ENCODE results near the gene FOSL1. TPM values are rescaled to one million over a fixed set of nuclear protein-coding genes. Genes with fewer than 3 reads are reported as not detected.
"Not testable (repeated sequence)": the region's sequence is repeated elsewhere in the genome, so short reads cannot be mapped to it uniquely, and the experiment has no call there.

Gene FOSL1
- total RNA-seq, 1 donor from 2014 or later = 0.27 TPM

DNA sequence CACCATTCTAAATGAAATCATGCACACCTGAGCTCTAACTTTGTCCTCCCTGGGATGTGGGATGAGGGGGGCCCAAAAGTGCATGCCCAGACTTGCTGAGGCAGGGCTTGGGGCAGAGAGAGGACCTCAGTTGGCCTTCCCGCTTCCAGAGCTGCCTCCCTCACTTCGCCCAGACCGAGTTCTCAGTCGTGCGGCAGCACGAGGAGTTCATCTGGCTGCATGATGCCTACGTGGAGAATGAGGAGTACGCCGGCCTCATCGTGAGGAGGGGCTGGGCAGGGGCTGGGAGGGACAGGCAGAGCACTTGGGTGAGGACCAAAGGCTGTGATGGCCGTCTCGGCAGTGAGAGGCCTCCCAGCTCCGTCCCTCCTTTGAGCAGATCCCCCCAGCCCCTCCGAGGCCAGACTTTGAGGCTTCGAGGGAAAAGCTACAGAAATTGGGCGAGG, 50.4 kb downstream of the FOSL1 start:
- DNase-seq (ENCODE audit: missing footprints) (peak; percentile 68), ATAC-seq (no peak)
- intact Hi-C loops (cut with DNase I) = loop anchor here (10.0 kb wide), 1 partner anchor 115 kb away; the partner anchor contains the start of gene SART1

DNA sequence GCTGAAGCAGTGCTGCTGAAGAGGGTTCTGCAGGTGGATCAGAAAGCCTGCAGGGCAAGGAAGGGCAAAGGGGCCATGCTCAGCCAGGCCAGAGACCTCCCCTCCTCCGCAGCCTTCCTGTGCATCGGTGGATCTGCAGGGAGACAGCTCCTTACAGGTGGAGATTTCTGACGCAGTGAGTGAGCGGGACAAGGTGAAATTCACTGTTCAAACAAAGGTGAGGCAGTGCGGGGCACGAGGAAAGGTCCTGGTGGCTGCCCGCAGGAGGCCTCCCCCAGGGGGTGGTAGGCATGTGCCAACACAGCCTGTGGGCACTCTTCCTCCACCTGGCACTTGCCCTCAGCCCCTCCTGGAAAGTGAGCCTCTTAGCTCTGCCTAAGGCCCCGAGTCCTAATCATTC, 50.8 kb downstream of the FOSL1 start:
- intact Hi-C loops (cut with DNase I) = no loop called here

DNA sequence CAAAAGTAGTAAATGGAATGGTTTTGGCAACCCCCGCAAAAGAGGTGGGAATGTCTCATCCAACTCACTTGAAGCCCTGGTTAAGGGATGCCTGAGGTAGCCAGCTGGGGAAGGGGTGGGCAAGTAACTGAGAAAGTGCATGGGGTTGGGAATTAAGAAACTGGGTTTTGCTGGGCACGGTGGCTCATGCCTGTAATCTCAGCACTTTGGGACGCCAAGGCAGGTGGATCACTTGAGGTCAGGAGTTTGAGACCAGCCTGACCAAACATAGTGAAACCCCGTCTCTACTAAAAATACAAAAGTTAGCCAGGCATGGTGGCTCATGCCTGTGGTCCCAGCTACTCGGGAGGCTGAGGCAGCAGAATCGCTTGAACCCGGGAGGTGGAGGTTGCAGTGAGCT, 51.5 kb downstream of the FOSL1 start:
- ATAC-seq; intact Hi-C loops (cut with DNase I); DNase-seq (ENCODE audit: missing footprints): not testable (repeated sequence)

More for the DNA sequence above, 50.8 kb downstream of the FOSL1 start:
- no peak for ATAC-seq
- DNase-seq (ENCODE audit: missing footprints) = peak; percentile 58

DNA sequence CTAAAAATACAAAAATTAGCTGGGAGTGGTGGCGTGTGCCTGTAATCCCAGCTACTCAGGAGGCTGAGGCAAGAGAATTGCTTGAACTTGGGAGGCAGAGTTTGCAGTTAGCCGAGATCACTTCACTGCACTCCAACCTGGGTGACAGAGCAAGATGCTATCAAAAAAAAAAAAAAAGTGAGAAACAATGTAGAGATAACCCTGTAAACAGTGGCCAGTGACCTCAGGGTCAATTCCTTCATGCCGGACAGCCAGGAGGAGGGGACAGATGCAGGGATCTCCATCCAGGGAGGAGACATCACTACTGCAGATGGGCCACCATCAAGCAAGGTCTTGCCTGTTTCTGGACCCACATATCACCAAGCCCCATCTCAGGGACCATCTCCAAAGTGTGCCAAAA, 52.4 kb downstream of the FOSL1 start:
- intact Hi-C loops (cut with DNase I) = no loop called here
- no peak for ATAC-seq
- DNase-seq (ENCODE audit: missing footprints) = no peak

DNA sequence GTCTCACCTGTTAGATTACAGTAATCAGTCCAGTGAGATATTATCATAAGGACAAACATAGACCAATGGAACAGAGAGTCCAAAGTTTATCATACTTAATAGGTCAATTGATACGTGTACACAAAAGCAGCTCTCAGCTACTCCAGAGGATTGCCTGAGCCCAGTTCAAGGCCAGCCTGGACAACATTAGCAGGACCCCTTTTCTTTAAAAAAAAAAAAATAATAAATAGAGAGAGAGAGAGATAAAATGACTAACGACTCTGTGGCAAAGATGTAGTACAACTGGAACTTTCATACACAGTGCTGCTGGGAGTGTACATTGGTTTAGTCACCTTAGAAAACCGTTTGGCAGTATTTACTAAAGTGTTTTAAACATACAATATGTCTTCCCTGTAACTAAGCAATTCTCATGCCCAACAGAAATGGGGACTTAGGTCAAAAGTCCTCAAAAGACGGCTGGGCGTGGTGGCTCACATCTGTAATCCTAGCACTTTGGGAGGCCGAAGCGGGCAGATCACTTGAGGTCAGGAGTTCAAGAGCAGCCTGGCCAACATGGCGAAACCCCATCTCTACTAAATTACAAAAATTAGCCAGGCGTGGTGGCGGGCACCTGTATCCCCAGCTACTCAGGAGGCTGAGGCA, 55.8 kb downstream of the FOSL1 start:
- intact Hi-C loops (cut with DNase I) = no loop called here
- DNase-seq (ENCODE audit: missing footprints) (no peak), ATAC-seq (no peak)

DNA sequence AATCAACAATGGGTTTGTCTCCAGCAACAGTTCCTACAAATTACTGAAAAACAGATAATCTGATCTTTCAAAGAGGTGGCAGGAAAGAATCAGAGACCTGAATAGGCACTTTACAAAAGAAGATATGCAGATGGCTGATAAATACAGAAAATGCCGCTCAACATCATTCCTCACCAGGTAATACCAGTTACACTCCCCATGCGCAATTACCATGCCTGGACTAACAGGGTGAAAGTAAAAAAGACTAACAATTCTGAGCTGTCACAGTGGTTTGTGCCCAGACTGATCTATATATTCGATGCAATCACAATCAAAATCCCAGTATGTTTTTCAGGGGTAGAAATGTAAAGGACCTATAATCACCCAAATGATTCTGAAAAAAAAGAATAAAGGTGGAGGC, 56.4 kb downstream of the FOSL1 start:
- ATAC-seq (no peak), DNase-seq (ENCODE audit: missing footprints) (no peak)
- intact Hi-C loops (cut with DNase I) = no loop called here

DNA sequence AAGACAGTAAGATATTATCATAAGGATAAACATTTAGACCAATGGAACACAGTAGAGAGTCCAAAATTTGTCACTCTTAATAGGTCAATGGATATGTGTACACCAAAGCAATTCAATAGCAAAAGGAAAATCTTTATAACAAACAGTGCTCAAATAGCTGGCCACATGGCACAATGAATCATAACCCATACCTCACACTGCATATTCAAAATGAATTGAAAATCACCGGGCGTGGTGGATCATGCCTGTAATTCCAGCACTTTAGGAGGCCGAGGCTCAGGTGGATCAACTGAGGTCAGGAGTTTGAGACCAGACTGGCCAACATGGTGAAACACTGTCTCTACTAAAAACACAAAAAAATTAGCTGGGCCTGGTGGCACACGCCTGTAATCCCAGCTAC, 58.0 kb downstream of the FOSL1 start:
- no peak for DNase-seq (ENCODE audit: missing footprints)
- ATAC-seq = no peak
- intact Hi-C loops (cut with DNase I) = no loop called here

Other genes starting within 250 kb of the FOSL1 start
- gene RELA, start 237.5 kb downstream of the FOSL1 start, total RNA-seq = 36.7 TPM
- gene KAT5, start 188.1 kb downstream of the FOSL1 start, total RNA-seq = 44.6 TPM
- gene RNASEH2C, start 179.6 kb downstream of the FOSL1 start, total RNA-seq = 52.3 TPM
- gene AP5B1, start 119.4 kb downstream of the FOSL1 start, total RNA-seq = 6.1 TPM
- gene OVOL1, start 113.3 kb downstream of the FOSL1 start, total RNA-seq = not detected
- gene SNX32, start 66.4 kb downstream of the FOSL1 start, total RNA-seq = not detected
- gene CFL1, start 42.2 kb downstream of the FOSL1 start, total RNA-seq = 386 TPM
- gene MUS81, start 40.0 kb downstream of the FOSL1 start, total RNA-seq = 35.5 TPM
- 83.1 TPM for gene EFEMP2, start 27.6 kb downstream of the FOSL1 start, total RNA-seq
- 1.1 TPM for gene CTSW, start 20.6 kb downstream of the FOSL1 start, total RNA-seq
- 44.7 TPM for gene FIBP, start 11.9 kb downstream of the FOSL1 start, total RNA-seq
- 29.6 TPM for gene CCDC85B, start 9.7 kb downstream of the FOSL1 start, total RNA-seq
- 38.5 TPM for gene C11orf68, start 18.7 kb upstream of the FOSL1 start, total RNA-seq
- gene DRAP1, start 19.0 kb upstream of the FOSL1 start, total RNA-seq = 110 TPM
- gene TSGA10IP, start 45.1 kb upstream of the FOSL1 start, total RNA-seq = not detected
- gene SART1, start 61.3 kb upstream of the FOSL1 start, total RNA-seq = 29.9 TPM
- gene EIF1AD, start 101.8 kb upstream of the FOSL1 start, total RNA-seq = 18.0 TPM
- gene BANF1, start 102.1 kb upstream of the FOSL1 start, total RNA-seq = 248 TPM
- gene CST6, start 111.6 kb upstream of the FOSL1 start, total RNA-seq = not detected
- not detected for gene CATSPER1, start 126.1 kb upstream of the FOSL1 start, total RNA-seq
- gene GAL3ST3, start 148.8 kb upstream of the FOSL1 start, total RNA-seq = 1.5 TPM
- 71.8 TPM for gene SF3B2, start 152.0 kb upstream of the FOSL1 start, total RNA-seq
- gene PACS1, start 169.9 kb upstream of the FOSL1 start, total RNA-seq = 50.7 TPM

Data from Right ventricle myocardium inferior (tissue), 1 donor.